ENCODE results near the gene PIBF1. TPM values are rescaled to one million over a fixed set of nuclear protein-coding genes. Genes with fewer than 3 reads are reported as not detected.

The PIBF1 gene
- total and polyA plus RNA-seq, 10 of the 15 experiments (the other 5 are each of a cell fraction or from before 2014, with no cell fraction given), result 6.4 to 24.5 (median 11.1) TPM

DNA sequence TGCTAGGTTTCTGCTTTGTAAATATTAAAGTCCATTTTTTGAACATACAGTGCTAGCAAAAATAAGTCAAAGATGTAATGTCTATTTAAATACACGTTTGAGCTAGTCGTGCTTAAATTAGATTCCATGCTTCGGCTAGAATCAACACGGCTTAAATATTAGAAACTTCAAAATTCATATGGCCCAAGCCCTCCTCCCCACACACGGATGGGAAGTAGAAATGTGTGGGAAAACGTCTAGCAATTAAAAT is 276.1 kb downstream of the PIBF1 start:
- ATAC-seq (no peak), DNase-seq (ENCODE audit: low read depth, low spot score) (no peak), FAIRE-seq (no peak)
- no peaks in the 10 kb centered on the region for H3K36me3 ChIP-seq (ENCODE audit: control insufficient read depth in 2 of 2, insufficient read depth in 2 of 2, low read length in 1 of 2)
- TF ChIP-seq, protein P1, sequence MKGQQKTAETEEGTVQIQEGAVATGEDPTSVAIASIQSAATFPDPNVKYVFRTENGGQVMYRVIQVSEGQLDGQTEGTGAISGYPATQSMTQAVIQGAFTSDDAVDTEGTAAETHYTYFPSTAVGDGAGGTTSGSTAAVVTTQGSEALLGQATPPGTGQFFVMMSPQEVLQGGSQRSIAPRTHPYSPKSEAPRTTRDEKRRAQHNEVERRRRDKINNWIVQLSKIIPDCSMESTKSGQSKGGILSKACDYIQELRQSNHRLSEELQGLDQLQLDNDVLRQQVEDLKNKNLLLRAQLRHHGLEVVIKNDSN (IDR thresholded peaks at IDR 0.05; ENCODE audit: borderline replicate concordance, extremely low read length, insufficient read depth, low read depth, low read length), result no peak
- TF ChIP-seq POLR2AphosphoS5 (IDR thresholded peaks at IDR 0.05; ENCODE audit: low read length) (no peak), MEF2A (IDR thresholded peaks at IDR 0.05; ENCODE audit: insufficient read depth, low read depth, low read length) (no peak), NFIC (IDR thresholded peaks at IDR 0.05; ENCODE audit: low read depth, low read length) (no peak), JUND (IDR thresholded peaks at IDR 0.05; ENCODE audit: low read depth, low read length) (no peak), NR2C1 (IDR thresholded peaks at IDR 0.05) (no peak)
- TF ChIP-seq, protein P2, sequence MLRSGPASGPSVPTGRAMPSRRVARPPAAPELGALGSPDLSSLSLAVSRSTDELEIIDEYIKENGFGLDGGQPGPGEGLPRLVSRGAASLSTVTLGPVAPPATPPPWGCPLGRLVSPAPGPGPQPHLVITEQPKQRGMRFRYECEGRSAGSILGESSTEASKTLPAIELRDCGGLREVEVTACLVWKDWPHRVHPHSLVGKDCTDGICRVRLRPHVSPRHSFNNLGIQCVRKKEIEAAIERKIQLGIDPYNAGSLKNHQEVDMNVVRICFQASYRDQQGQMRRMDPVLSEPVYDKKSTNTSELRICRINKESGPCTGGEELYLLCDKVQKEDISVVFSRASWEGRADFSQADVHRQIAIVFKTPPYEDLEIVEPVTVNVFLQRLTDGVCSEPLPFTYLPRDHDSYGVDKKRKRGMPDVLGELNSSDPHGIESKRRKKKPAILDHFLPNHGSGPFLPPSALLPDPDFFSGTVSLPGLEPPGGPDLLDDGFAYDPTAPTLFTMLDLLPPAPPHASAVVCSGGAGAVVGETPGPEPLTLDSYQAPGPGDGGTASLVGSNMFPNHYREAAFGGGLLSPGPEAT (IDR thresholded peaks at IDR 0.05; ENCODE audit: low read depth), result no peak
- no peaks in the 10 kb centered on the region for H4K20me1 ChIP-seq (ENCODE audit: control insufficient read depth, insufficient read depth)
- H3K27me3 ChIP-seq (replicated peaks in 1 of 2; ENCODE audit: control insufficient read depth in 2 of 2, insufficient read depth in 2 of 2, low read length in 1 of 2), result peaks cover 0 to 4% of the 10 kb centered on the region in 2 experiments; a peak in 2 of 4 replicates
- SMC1A ChIA-PET (ENCODE audit: uncharacterized antibody, unreplicated experiment), result interaction anchor here (1.0 kb wide), 1 partner anchor 22 kb away, joined by 3 read pairs; no protein-coding TSS in a partner anchor
- WGBS (ENCODE audit: insufficient coverage, insufficient replicate concordance, low lambda C conversion rate, missing lambda C conversion rate), result 2% methylated on average over 6 of the region's 6 CpGs
- in situ Hi-C loops (cut with MboI) (no loop called here), intact Hi-C loops (cut with micrococcal nuclease; ENCODE audit: unreplicated experiment) (no loop called here)
- H3K27ac ChIP-seq (ENCODE audit: control insufficient read depth, insufficient read depth), result no peak overlapping the region
- POLR2A ChIA-PET, result no interaction called here
- H3K9ac ChIP-seq (ENCODE audit: control insufficient read depth, insufficient read depth, low read length), result no peak overlapping the region
- H3K4me1 ChIP-seq (ENCODE audit: control insufficient read depth, insufficient read depth, low read length), result peaks cover 3% of the 10 kb centered on the region; the same call in 1 of the 2 replicates
- H2AFZ ChIP-seq (ENCODE audit: control insufficient read depth, low read depth, low read length), result no peak overlapping the region
- no TSS peak for BruUV-seq (replicated peaks)
- RAD21 ChIA-PET (ENCODE audit: unreplicated experiment), result interaction anchor here (1.4 kb wide), 1 partner anchor 218 kb away, joined by 3 read pairs; no protein-coding TSS in a partner anchor
- H3K79me2 ChIP-seq (ENCODE audit: control insufficient read depth, insufficient read depth, low read length), result no peaks in the 10 kb centered on the region
- CTCF ChIA-PET, result interaction anchor here (1.0 kb wide), 1 partner anchor 24 kb away, joined by 4 read pairs; no protein-coding TSS in a partner anchor
- peak overlapping the region; percentile 66; the same call in 1 of the 2 replicates for H3K4me3 ChIP-seq
- peak overlapping the region; percentile 95 for H3K4me2 ChIP-seq (ENCODE audit: control insufficient read depth, insufficient read depth)
- no peaks in the 10 kb centered on the region for H3K9me3 ChIP-seq (replicated peaks; ENCODE audit: control insufficient read depth, insufficient read depth, low read length)

Measured in GM12878 (cell line).